ENCODE measurements around the gene ZDHHC14. TPM values are rescaled to one million over a fixed set of nuclear protein-coding genes. Genes with fewer than 3 reads are reported as not detected.
"Not testable (repeated sequence)": the region's sequence is repeated elsewhere in the genome, so short reads cannot be mapped to it uniquely, and the experiment has no call there.

ZDHHC14 gene
- total RNA-seq, 2 donors from 2014 or later, result 2.1 to 2.2 TPM

DNA sequence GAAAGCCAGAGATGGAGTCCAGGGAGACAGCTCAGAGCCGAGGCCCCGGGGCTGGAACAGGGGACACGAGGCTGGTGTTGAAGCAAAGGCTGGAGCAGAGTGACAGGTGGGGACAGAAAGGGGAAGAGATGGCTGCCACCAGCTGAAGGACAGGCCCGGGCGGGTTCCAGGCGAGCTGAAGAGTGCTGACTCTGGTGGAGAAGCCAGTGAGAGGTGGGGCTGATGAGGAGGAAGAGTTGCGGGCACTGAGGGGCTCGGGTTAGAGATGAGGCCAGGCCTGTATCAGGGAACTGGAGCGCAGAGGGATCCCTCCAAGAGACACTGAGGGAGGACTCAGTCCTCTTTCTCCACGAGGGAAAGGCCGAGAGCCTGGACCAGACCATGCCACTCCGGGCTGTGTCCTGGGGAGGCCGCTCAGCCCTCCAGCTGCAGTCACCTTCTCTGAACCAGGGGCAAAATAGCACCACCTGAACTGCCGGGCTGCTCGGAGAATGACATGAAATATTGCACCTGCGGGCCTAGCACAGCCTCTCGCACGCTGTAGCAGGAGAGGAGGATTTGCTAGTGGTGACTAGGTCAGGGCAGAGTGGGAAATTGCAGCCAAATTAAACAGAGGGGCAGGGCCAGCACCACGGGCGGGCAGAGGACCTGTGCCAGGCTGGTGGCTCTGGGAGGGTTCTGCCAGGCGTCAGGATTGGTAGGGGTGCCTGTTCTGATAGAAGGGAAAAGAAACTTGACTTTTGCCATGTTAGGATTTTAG lies 175.9 kb downstream of the ZDHHC14 start:
- Mint-ChIP-seq H3K4me3 (no peak overlapping the region), H3K4me1 (peaks cover 23% of the 10 kb centered on the region), H3K27ac (no peak overlapping the region), H3K27me3 (peaks cover 8% of the 10 kb centered on the region), H3K9me3 (no peaks in the 10 kb centered on the region), H3K36me3 (ENCODE audit: low read depth) (no peaks in the 10 kb centered on the region)
- ATAC-seq (replicated peaks), result no peak

DNA sequence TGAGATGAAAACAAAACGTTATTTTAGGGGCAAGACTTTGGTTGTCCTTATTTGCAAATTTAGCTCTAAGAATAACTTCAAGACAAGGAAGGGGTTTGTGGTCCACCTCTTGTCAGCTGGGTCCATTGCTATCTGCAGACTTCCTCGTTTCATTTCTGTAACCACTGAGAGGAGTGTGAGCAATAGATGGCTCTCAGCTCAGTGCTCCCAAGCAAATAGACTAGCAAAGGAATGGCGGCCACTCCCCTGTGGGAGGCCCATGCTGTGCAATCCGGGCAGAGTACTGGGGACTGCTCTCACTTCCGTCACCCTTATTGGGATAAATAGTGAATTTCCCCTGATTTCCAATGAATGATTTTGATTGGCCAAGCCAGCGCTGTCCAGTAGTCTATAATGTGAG lies 176.6 kb downstream of the ZDHHC14 start:
- ATAC-seq (replicated peaks), result peak; percentile 69
- Mint-ChIP-seq H3K9me3 (no peaks in the 10 kb centered on the region), H3K27ac (no peak overlapping the region), H3K36me3 (ENCODE audit: low read depth) (no peaks in the 10 kb centered on the region), H3K27me3 (peaks cover 4% of the 10 kb centered on the region), H3K4me1 (peaks cover 22% of the 10 kb centered on the region), H3K4me3 (no peak overlapping the region)

- ATAC-seq (replicated peaks), result no peak
- Mint-ChIP-seq H3K4me1 (peaks cover 19% of the 10 kb centered on the region), H3K27me3 (no peaks in the 10 kb centered on the region), H3K9me3 (no peaks in the 10 kb centered on the region), H3K4me3 (no peak overlapping the region), H3K36me3 (ENCODE audit: low read depth) (no peaks in the 10 kb centered on the region), H3K27ac (no peak overlapping the region)
These were observed 177.1 kb downstream of the ZDHHC14 start for GRCh38 chr6:157558049-157558448.

GRCh38 chr6:157558487-157559200 lies 177.7 kb downstream of the ZDHHC14 start:
- Mint-ChIP-seq H3K4me1 (peaks cover 19% of the 10 kb centered on the region), H3K27ac (no peak overlapping the region), H3K27me3 (no peaks in the 10 kb centered on the region), H3K9me3 (no peaks in the 10 kb centered on the region), H3K4me3 (no peak overlapping the region), H3K36me3 (ENCODE audit: low read depth) (no peaks in the 10 kb centered on the region)
- peak; percentile 36 for ATAC-seq (replicated peaks)

DNA sequence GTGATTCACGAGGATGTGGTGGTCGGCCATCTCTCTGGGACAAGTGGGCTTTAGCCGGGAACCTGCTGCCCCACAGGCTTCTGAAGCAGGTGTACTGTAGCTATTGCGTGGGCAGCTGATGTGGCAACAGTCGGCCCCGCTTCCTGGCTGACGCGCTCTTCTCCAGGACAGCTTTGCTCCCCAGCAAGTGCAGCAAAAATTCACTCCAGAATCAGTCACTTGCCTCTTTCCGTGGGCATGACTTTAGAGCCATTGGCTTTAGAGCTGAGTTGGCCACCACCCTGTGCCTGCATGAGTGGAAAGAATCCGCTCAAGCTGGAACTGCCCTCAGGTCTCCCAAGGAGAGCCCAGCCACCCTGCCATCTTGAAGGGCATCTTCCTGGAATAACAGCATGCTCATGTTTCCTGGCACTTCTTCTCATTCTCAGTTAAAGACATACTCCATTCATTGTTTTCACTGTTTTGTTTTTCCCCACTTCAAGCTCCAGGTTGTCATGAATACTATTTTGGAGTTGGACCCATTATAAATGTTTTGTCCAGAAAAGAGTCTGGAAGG lies 178.3 kb downstream of the ZDHHC14 start:
- H3K27ac Mint-ChIP-seq, result no peak overlapping the region
- ATAC-seq (replicated peaks), result no peak
- H3K9me3 Mint-ChIP-seq, result no peaks in the 10 kb centered on the region
- H3K36me3 Mint-ChIP-seq (ENCODE audit: low read depth), result no peaks in the 10 kb centered on the region
- H3K4me3 Mint-ChIP-seq, result no peak overlapping the region
- no peaks in the 10 kb centered on the region for H3K27me3 Mint-ChIP-seq
- H3K4me1 Mint-ChIP-seq, result peaks cover 19% of the 10 kb centered on the region

GRCh38 chr6:157560063-157560462 lies 179.1 kb downstream of the ZDHHC14 start:
- H3K9me3 Mint-ChIP-seq; H3K36me3 Mint-ChIP-seq (ENCODE audit: low read depth); ATAC-seq (replicated peaks); H3K27me3 Mint-ChIP-seq; H3K27ac Mint-ChIP-seq; H3K4me3 Mint-ChIP-seq: not testable (repeated sequence)
- H3K4me1 Mint-ChIP-seq, result peaks cover 19% of the 10 kb centered on the region

GRCh38 chr6:157560691-157561413 lies 179.9 kb downstream of the ZDHHC14 start:
- ATAC-seq (replicated peaks), result no peak
- Mint-ChIP-seq H3K4me1 (peaks cover 19% of the 10 kb centered on the region), H3K36me3 (ENCODE audit: low read depth) (no peaks in the 10 kb centered on the region), H3K27me3 (no peaks in the 10 kb centered on the region), H3K4me3 (no peak overlapping the region), H3K9me3 (no peaks in the 10 kb centered on the region), H3K27ac (no peak overlapping the region)

- H3K27ac Mint-ChIP-seq, result no peak overlapping the region
- H3K4me1 Mint-ChIP-seq, result peaks cover 19% of the 10 kb centered on the region
- no peak for ATAC-seq (replicated peaks)
- no peak overlapping the region for H3K4me3 Mint-ChIP-seq
- no peaks in the 10 kb centered on the region for H3K27me3 Mint-ChIP-seq
- no peaks in the 10 kb centered on the region for H3K9me3 Mint-ChIP-seq
- H3K36me3 Mint-ChIP-seq (ENCODE audit: low read depth), result no peaks in the 10 kb centered on the region
These were observed 180.4 kb downstream of the ZDHHC14 start for GRCh38 chr6:157561414-157561790.

DNA sequence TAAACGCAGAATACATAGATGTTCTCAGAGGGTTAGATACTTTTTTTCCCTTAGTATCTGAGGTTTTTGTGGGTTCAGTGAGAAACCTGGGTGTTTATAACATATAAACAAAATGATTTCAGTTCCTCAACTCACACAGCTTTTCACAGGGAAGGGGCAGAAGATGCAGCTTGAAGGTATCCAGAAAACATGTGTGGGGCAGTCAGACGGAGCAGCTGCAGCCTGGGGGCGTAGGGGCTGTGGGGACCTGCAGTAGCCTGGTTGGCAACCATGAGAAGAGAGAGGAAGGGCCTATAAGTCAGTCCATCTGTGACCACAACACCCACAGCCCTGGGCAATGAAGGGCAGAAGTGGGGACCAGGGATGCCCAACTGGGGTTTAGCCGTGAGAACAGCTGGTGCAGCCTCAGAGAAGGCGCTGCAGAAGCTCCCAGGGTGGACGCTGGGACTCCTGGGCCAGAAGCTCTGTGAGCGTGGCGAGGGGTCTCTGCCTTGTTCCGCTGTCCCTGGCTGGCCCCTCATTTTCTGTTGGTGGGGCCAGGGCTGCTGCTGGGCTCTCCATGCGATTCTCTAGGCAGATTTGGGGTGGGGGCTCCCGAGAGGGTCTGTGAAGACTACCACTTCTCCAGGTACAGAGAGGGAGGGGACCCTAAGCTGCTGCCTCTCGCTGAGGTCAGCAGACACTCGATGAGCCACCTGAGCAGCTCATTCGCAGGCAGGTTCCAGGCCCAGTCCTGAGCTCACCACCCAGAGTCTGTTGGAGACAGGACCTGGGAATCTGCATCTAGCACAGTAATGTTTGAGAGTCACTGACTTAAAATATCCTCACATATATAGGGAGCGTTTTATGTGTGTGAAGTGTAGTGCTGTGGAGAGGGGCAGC lies 181.2 kb downstream of the ZDHHC14 start:
- H3K27me3 Mint-ChIP-seq, result no peaks in the 10 kb centered on the region
- no peaks in the 10 kb centered on the region for H3K36me3 Mint-ChIP-seq (ENCODE audit: low read depth)
- no peak overlapping the region for H3K27ac Mint-ChIP-seq
- peaks cover 13% of the 10 kb centered on the region for H3K4me1 Mint-ChIP-seq
- ATAC-seq (replicated peaks), result no peak
- no peak overlapping the region for H3K4me3 Mint-ChIP-seq
- no peaks in the 10 kb centered on the region for H3K9me3 Mint-ChIP-seq

GRCh38 chr6:157562997-157563396 lies 182.0 kb downstream of the ZDHHC14 start:
- no peak overlapping the region for H3K27ac Mint-ChIP-seq
- no peaks in the 10 kb centered on the region for H3K36me3 Mint-ChIP-seq (ENCODE audit: low read depth)
- no peaks in the 10 kb centered on the region for H3K9me3 Mint-ChIP-seq
- peaks cover 9% of the 10 kb centered on the region for H3K4me1 Mint-ChIP-seq
- no peak overlapping the region for H3K4me3 Mint-ChIP-seq
- no peaks in the 10 kb centered on the region for H3K27me3 Mint-ChIP-seq
- no peak for ATAC-seq (replicated peaks)

DNA sequence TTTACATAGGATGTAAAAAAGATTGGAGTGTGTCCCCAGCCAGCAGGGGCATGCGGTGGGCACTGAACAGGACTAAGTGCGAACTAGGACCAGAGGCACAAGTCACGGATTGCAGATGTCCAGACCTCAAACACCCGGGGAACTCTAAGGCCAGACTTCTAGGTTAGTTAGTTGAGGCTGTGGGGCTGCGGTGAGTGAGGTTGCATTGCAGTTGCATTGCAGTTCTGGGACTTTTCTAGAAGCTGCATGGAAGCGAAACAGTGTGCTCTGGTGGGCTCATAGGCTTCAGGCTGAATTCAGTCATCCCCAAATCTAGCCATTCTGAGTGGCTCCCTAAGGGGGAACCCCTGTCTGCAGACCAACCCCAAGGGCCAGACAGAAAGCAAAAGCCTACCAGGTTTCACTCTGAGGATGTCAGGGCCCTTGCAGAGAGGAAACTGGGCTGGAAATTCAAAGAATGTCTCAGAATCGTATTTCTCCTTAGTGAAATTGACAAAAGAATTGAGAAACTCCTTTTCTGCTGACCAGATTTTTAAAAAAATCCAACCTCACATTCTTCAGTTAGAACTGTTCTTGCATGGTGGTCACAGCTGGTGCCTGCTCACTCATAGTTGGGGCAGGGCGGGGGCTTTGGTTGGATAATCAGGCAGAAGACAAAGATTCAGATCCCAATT lies 182.8 kb downstream of the ZDHHC14 start:
- Mint-ChIP-seq H3K4me3 (no peak overlapping the region), H3K27ac (no peak overlapping the region)
- ATAC-seq (replicated peaks), result peak; percentile 90

GRCh38 chr6:157568702-157569101 lies 187.7 kb downstream of the ZDHHC14 start:
- H3K27ac Mint-ChIP-seq, result no peak overlapping the region
- no peaks in the 10 kb centered on the region for H3K9me3 Mint-ChIP-seq
- H3K36me3 Mint-ChIP-seq (ENCODE audit: low read depth), result no peaks in the 10 kb centered on the region
- peaks cover 9% of the 10 kb centered on the region for H3K4me1 Mint-ChIP-seq
- no peaks in the 10 kb centered on the region for H3K27me3 Mint-ChIP-seq
- ATAC-seq (replicated peaks), result no peak
- no peak overlapping the region for H3K4me3 Mint-ChIP-seq

More for the DNA sequence above, 182.8 kb downstream of the ZDHHC14 start:
- Mint-ChIP-seq H3K36me3 (ENCODE audit: low read depth) (no peaks in the 10 kb centered on the region), H3K4me1 (peaks cover 8% of the 10 kb centered on the region), H3K27me3 (no peaks in the 10 kb centered on the region), H3K9me3 (no peaks in the 10 kb centered on the region)

DNA sequence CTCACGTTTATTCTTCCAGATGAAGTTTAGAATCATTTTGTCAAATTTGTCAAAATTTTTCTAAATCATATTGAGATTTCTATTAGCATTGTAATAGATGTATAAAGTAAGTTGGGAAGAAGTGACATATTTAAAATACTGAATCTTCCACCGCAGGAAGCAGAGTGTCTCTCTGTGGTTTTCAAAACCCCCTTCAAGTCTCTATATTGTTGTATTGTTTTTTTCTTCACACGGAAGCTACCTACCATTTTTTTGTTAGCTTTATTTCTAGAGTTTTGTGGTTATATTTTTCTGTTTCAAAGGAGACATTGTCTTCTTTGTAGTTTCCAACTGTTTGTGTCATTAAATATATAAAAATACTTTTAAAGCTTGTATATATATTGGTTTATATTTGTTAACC lies 188.6 kb downstream of the ZDHHC14 start:
- ATAC-seq (replicated peaks), result peak; percentile 87
- H3K27me3 Mint-ChIP-seq, result no peaks in the 10 kb centered on the region
- H3K36me3 Mint-ChIP-seq (ENCODE audit: low read depth), result no peaks in the 10 kb centered on the region
- H3K27ac Mint-ChIP-seq, result no peak overlapping the region
- H3K4me3 Mint-ChIP-seq, result peak overlapping the region; percentile 37
- peaks cover 9% of the 10 kb centered on the region for H3K4me1 Mint-ChIP-seq
- H3K9me3 Mint-ChIP-seq, result no peaks in the 10 kb centered on the region

All from activated T-helper 17 cell treated with anti-CD3 and anti-CD28 coated beads, Interleukin-2, amount 50 U/mL, for 72 hours (primary cell).